Stimulated activated CD8-positive, alpha-beta memory T cell treated with anti-CD3 and anti-CD28 coated beads, Interleukin-15, amount 100 ng/mL, for 1 hour (primary cell): ENCODE data around the gene MARK2.
"Not testable (repeated sequence)": the region's sequence is repeated elsewhere in the genome, so short reads cannot be mapped to it uniquely, and the experiment has no call there.

Source experiments
- DNase-seq: peaks from one replicate; pipeline ENCODE4 v3.0.0-alpha.2; 2020; ENCODE audit warnings: low read depth

Gene MARK2

GRCh38 chr11:63838678-63839507, at the start of gene MARK2:
Gene MARK2 (plus strand): TSS chr11:63839110. CDS start chr11:63839507, 397 bp downstream.
- peak; percentile 100 for DNase-seq

- DNase-seq = no peak
These were observed 47.3 kb upstream of the MARK2 start for GRCh38 chr11:63791495-63792167.

GRCh38 chr11:63793161-63793560, 45.7 kb upstream of the MARK2 start:
- no peak for DNase-seq

- DNase-seq = no peak
These were observed 43.8 kb upstream of the MARK2 start for GRCh38 chr11:63795066-63795465.

- DNase-seq = no peak
These were observed 38.0 kb upstream of the MARK2 start for GRCh38 chr11:63800921-63801320.

GRCh38 chr11:63802637-63803414, 36.1 kb upstream of the MARK2 start:
- DNase-seq = no peak

- no peak for DNase-seq
These were observed 34.7 kb upstream of the MARK2 start for GRCh38 chr11:63804259-63804658.

GRCh38 chr11:63805844-63806415, 33.0 kb upstream of the MARK2 start:
- no peak for DNase-seq

- DNase-seq = not testable (repeated sequence)
These were observed 28.5 kb upstream of the MARK2 start for GRCh38 chr11:63810383-63810782.

- DNase-seq = no peak
These were observed 27.4 kb upstream of the MARK2 start for GRCh38 chr11:63811522-63811921.

- peak; percentile 42 for DNase-seq
These were observed 25.8 kb upstream of the MARK2 start, which contains the start of gene SPINDOC for GRCh38 chr11:63813035-63813562. Gene SPINDOC (plus strand): TSS chr11:63813456. CDS start chr11:63813687, 231 bp downstream.

GRCh38 chr11:63813563-63814382, 25.1 kb upstream of the MARK2 start:
- peak; percentile 4 for DNase-seq

GRCh38 chr11:63814383-63814736, 24.6 kb upstream of the MARK2 start:
- DNase-seq = no peak

- DNase-seq = no peak
These were observed 22.7 kb upstream of the MARK2 start for GRCh38 chr11:63816166-63816565.

- DNase-seq = no peak
These were observed 22.2 kb upstream of the MARK2 start for GRCh38 chr11:63816732-63817131.

GRCh38 chr11:63817758-63818498, 21.0 kb upstream of the MARK2 start:
- no peak for DNase-seq

GRCh38 chr11:63818609-63819008, 20.3 kb upstream of the MARK2 start:
- DNase-seq = no peak

- no peak for DNase-seq
These were observed 17.5 kb upstream of the MARK2 start for GRCh38 chr11:63821411-63821810.

GRCh38 chr11:63826471-63827190, 12.3 kb upstream of the MARK2 start:
- no peak for DNase-seq
